ENCODE results near the gene KCNJ16.

KCNJ16 gene

DNA sequence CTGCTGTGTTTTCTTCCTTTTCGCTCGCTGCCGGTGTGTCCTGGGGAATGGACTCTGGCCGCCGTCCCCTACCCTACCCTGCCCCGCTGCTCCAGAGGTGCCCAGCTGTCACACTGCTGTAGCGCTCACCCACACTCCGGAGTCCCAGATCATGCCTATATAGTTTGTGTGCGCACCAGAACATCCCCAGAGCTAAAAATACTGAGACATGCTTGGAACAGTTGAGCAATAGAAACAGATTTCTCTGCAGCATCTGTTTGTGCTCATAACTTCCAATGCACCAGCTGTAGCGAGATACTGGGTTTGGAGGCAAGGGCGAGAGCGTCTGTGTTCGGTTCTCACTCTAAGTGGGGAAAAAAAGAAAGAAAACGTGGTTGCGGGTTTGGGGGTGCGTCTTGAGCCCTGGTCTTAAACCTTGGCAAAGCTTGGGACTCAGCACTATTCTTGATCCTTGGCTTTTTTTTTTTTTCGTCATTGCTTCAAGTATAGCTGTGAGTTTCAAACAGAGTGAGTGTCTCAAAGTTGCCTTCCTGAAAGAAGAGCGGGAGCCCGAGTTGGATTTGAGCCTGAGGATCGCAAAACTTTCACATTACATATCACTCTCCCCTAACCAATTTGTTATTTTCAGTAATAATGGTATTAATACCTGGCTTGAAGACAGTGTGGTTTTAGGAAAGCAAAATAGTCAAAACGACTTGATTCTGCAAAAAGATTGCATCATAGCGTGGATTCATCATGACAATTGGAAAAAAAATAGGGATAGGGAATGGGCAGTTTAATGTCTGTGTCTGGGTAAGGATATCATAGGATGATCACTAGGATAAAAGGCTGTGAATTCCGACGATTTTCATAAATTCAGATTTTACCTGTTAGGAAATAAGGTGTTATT is 94.9 kb downstream of the KCNJ16 start:
- ChIA-PET POLR2A (no interaction called here), CTCF (interaction anchor here (1.6 to 2.0 kb wide), 2 partner anchors 382 to 601 kb away, joined by 4 to 5 read pairs; no protein-coding TSS in a partner anchor)
- H3K4me3 ChIP-seq (ENCODE audit: low read depth, low read length): peak overlapping the region; percentile 53
- TF ChIP-seq CTCF (IDR thresholded peaks at IDR 0.05; ENCODE audit: insufficient read depth, low read length, missing control alignments): no peak
- no peak for DNase-seq (ENCODE audit: low read depth, low spot score)

- no peak for DNase-seq (ENCODE audit: low read depth, low spot score)
- ChIA-PET POLR2A (no interaction called here), CTCF (no interaction called here)
- no peak overlapping the region for H3K4me3 ChIP-seq (ENCODE audit: low read depth, low read length)
- TF ChIP-seq CTCF (IDR thresholded peaks at IDR 0.05; ENCODE audit: insufficient read depth, low read length, missing control alignments): no peak
These were observed 96.1 kb downstream of the KCNJ16 start for GRCh38 chr17:70171159-70171558.

GRCh38 chr17:70172449-70172848 is 97.4 kb downstream of the KCNJ16 start:
- H3K4me3 ChIP-seq (ENCODE audit: low read depth, low read length): no peak overlapping the region
- DNase-seq (ENCODE audit: low read depth, low spot score): no peak
- CTCF ChIA-PET: no interaction called here
- no peak for TF ChIP-seq CTCF (IDR thresholded peaks at IDR 0.05; ENCODE audit: insufficient read depth, low read length, missing control alignments)
- POLR2A ChIA-PET: no interaction called here

GRCh38 chr17:70172923-70173322 is 97.9 kb downstream of the KCNJ16 start:
- DNase-seq (ENCODE audit: low read depth, low spot score): no peak
- TF ChIP-seq CTCF (IDR thresholded peaks at IDR 0.05; ENCODE audit: insufficient read depth, low read length, missing control alignments): no peak
- ChIA-PET POLR2A (no interaction called here), CTCF (no interaction called here)
- no peak overlapping the region for H3K4me3 ChIP-seq (ENCODE audit: low read depth, low read length)

DNA sequence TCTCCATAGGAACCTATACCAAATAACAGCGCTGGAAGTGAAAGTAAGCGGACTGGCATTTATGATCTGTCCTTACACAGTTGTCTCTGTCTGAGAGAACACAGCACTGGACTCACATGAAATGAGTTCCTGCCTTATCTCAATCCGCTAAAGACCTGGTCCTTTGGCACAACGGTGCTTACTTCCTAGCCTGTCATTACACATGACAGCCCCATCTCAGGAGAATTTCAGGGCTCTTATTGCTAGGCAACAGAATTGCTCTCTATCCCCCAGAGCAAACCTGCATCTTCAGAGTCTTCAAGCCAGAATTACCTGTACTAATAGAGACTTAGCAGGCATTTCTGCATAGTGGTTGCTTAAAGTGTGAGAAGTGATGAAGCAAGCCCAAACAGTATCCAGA is 98.7 kb downstream of the KCNJ16 start:
- ChIA-PET POLR2A (no interaction called here), CTCF (no interaction called here)
- TF ChIP-seq CTCF (IDR thresholded peaks at IDR 0.05; ENCODE audit: insufficient read depth, low read length, missing control alignments): no peak
- no peak overlapping the region for H3K4me3 ChIP-seq (ENCODE audit: low read depth, low read length)
- no peak for DNase-seq (ENCODE audit: low read depth, low spot score)

DNA sequence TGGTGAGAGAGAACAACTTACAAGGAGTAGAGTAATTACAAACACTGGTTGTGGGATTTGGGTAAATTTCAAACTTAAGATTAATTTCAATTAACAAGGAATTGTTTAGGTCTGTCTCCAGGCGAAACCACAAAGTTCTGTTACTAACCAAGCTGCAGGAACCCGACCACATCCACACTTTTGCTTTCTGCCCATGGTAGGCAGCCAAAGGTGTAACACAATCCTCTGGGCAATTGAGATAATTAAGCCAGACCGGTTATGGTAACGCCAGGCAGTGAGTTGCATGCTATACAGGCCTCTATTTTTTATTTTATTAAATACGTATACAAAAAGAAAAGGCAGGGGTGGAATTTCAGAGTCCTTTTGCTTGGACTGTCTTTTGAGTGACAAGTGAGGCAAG is 106.4 kb downstream of the KCNJ16 start:
- no peak overlapping the region for H3K4me3 ChIP-seq (ENCODE audit: low read depth, low read length)
- ChIA-PET POLR2A (no interaction called here), CTCF (no interaction called here)
- DNase-seq (ENCODE audit: low read depth, low spot score): no peak
- no peak for TF ChIP-seq CTCF (IDR thresholded peaks at IDR 0.05; ENCODE audit: insufficient read depth, low read length, missing control alignments)

All from AG04449 (cell line).